ENCODE data around the gene RASA2. TPM values are rescaled to one million over a fixed set of nuclear protein-coding genes. Genes with fewer than 3 reads are reported as not detected.

The RASA2 gene
- total and polyA plus RNA-seq, 2 of the 8 experiments (the other 6 are each of a cell fraction or from before 2014, with no cell fraction given): 3.5 to 15.9 TPM

DNA sequence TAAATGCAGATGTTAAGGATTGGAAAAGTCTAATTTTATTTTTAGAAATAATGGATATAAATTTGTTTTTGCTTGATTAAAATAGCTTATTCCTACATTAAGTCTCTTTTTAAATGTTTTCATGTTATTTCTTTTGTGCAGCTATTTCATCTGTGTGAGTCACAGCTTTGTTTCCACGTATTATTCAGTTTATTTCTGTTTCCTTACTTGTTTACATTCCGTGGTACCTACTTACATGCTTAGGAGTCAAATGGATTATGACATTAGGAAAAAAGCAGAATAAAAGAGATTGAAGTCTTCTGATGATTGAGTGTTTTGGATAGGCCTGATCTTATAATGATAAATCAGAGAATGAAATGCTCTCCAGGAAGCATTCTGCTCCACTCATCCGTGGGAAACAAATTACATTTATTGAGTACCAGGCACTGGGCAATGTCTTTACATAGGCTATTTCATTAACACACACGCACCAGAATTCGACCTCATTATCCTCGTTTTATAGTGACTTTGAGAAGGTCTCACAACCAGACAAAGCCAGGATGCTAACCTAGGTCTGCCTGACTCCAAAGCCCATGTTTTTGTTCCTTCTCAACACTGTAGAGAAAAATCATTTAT lies 38.1 kb upstream of the RASA2 start (continued):
- TF ChIP-seq TBP (IDR thresholded peaks at IDR 0.05; ENCODE audit: low read depth, low read length) (no peak), EGR1 (IDR thresholded peaks at IDR 0.05; ENCODE audit: borderline replicate concordance, low read depth, low read length) (no peak), ZNF274 (IDR thresholded peaks at IDR 0.05; ENCODE audit: borderline replicate concordance, extremely low read depth, low read length) (no peak)

Data from H1 (cell line).